ENCODE measurements around the gene DNAJC16. TPM values are rescaled to one million over a fixed set of nuclear protein-coding genes. Genes with fewer than 3 reads are reported as not detected.
"Not testable (repeated sequence)": the region's sequence is repeated elsewhere in the genome, so short reads cannot be mapped to it uniquely, and the experiment has no call there.

Gene DNAJC16
- total RNA-seq, result 10 to 100 TPM; 17.2 to 24.8 (median 19.7) TPM

DNA sequence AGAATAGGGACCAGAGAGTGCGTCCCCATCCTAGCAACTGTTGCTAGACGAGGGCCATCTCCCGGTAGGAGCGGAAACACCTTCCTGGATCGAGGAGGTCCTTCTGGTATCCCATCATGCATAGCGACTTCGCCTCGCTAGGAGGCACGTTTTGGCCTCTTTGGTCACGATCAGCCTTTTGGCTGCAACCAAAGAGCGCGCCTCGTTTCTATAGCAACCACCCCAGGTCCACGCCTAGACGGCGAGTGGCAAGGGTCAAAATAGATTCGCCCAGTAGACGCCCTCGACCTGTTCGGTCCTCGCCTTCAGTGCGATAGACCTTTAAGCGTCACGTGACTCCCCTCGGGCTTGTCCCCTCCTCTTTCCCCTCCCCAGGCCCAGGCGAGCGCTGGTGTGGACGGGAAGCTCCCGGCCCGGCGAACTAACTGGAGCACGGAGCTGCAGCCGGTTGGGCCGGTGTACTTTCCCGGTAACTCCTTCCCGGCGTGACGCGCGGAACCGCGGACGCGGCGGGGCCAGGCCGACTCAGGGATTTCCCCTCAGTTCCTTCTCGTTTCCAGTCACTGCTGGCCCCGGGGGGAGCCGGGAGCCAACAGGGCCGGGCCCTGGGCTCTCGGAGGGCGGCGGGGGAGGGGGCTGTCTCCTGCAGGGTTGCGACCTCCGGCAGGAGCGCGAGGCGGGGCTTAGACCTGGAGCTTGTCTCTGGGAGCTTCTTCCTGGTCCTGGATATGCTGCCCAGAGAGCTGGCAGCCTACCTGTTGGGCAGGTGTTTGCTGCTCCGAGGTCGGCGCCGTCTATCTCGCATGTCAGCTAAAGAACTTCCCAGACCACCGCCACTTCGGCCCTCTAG is at the start of gene DNAJC16:
Gene DNAJC16, plus strand, starts transcription at position 359 of the 850 bp plus-strand sequence. CDS start 2,258 bp downstream, outside the sequence.
- peak; percentile 74 for TF ChIP-seq EP300 (IDR thresholded peaks at IDR 0.05)
- TF ChIP-seq POLR2A (IDR thresholded peaks at IDR 0.05), result peak; percentile 29 to 58
- TF ChIP-seq POLR2AphosphoS5 (IDR thresholded peaks at IDR 0.05), result peak; percentile 54 to 98 (median 97)
- TF ChIP-seq, protein P1, sequence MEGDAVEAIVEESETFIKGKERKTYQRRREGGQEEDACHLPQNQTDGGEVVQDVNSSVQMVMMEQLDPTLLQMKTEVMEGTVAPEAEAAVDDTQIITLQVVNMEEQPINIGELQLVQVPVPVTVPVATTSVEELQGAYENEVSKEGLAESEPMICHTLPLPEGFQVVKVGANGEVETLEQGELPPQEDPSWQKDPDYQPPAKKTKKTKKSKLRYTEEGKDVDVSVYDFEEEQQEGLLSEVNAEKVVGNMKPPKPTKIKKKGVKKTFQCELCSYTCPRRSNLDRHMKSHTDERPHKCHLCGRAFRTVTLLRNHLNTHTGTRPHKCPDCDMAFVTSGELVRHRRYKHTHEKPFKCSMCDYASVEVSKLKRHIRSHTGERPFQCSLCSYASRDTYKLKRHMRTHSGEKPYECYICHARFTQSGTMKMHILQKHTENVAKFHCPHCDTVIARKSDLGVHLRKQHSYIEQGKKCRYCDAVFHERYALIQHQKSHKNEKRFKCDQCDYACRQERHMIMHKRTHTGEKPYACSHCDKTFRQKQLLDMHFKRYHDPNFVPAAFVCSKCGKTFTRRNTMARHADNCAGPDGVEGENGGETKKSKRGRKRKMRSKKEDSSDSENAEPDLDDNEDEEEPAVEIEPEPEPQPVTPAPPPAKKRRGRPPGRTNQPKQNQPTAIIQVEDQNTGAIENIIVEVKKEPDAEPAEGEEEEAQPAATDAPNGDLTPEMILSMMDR (IDR thresholded peaks at IDR 0.05), result peak in 1 of 2 donors; percentile 27
- peaks cover 30% of the 10 kb centered on the region for H3K4me1 ChIP-seq
- DNase-seq (ENCODE audit: low spot score in 2 of 2), result peak; percentile 99

DNA sequence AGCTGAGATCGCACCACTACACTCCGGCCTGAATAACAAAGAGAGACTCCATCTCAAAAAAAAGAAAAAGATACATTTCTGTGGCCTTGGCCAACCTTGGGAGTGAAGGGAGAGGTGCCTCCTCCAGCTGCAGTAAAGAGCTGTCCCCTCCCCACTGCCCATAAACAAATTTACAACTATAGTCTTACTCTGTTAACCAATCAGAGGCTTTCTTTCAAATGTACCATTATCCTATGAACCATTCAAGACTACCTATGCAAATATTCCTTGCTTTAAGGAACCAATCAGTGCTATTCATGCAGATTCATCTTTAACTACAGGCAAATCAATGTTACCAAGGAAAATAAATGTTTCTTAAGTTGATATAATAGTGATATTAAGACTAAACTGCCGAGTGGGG is 49.7 kb upstream of the DNAJC16 start:
- H3K27me3 ChIP-seq, result no peaks in the 10 kb centered on the region
- DNase-seq (ENCODE audit: low spot score in 2 of 2), result no peak
- H3K4me1 ChIP-seq, result no peaks in the 10 kb centered on the region
- TF ChIP-seq POLR2A (IDR thresholded peaks at IDR 0.05) (no peak), POLR2AphosphoS5 (IDR thresholded peaks at IDR 0.05) (no peak), EP300 (IDR thresholded peaks at IDR 0.05) (no peak)
- TF ChIP-seq, protein P1 (IDR thresholded peaks at IDR 0.05), result no peak
- no peaks in the 10 kb centered on the region for H3K9me3 ChIP-seq
- no peak overlapping the region for H3K4me3 ChIP-seq
- no peaks in the 10 kb centered on the region for H3K36me3 ChIP-seq
- WGBS, result 93% methylated on average over 3 of the region's 3 CpGs
- no peak overlapping the region for H3K27ac ChIP-seq

More for the DNA sequence above, at the start of gene DNAJC16:
- Histone ChIP-seq H3K27me3 (no peaks in the 10 kb centered on the region), H3K36me3 (no peaks in the 10 kb centered on the region), H3K4me3 (peak within 1 kb of the TSS; percentile 75), H3K27ac (peak within 1 kb of the TSS; percentile 94), H3K9me3 (no peaks in the 10 kb centered on the region)
- WGBS, result 0% methylated on average over 32 of the region's 65 CpGs

DNA sequence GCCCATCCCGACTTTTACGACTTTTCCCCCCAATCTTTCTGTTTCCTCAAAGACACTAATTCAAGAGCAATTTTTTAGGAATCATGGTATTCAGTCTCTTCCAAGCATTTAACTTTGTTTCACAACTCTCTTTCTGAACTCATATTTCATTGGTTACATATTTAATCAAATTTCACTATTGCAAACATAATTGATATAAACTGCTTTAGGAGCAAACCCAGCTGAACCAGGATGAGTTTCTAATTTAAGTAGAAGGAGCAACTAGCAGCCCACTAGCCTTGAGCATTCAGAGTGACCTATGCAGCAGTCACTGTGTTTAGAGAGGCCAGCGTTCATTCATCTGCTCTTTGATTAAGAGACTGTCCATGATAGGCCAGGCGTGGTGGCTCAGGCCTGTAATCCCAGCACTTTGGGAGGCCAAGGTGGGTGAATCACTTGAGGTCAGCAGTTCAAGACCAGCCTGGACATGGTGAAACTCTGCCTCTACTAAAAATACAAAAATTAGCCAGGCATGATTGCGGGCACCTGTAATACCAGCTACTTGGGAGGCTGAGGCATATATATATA is 48.9 kb upstream of the DNAJC16 start:
- no peaks in the 10 kb centered on the region for H3K9me3 ChIP-seq
- H3K27me3 ChIP-seq, result no peaks in the 10 kb centered on the region
- H3K27ac ChIP-seq, result no peak overlapping the region
- no peak for DNase-seq (ENCODE audit: low spot score in 2 of 2)
- TF ChIP-seq, protein P1 (IDR thresholded peaks at IDR 0.05), result no peak
- no peak for TF ChIP-seq POLR2A (IDR thresholded peaks at IDR 0.05)
- no peak for TF ChIP-seq POLR2AphosphoS5 (IDR thresholded peaks at IDR 0.05)
- no peak for TF ChIP-seq EP300 (IDR thresholded peaks at IDR 0.05)
- WGBS, result 92% methylated on average over 5 of the region's 5 CpGs
- no peaks in the 10 kb centered on the region for H3K36me3 ChIP-seq
- no peaks in the 10 kb centered on the region for H3K4me1 ChIP-seq
- no peak overlapping the region for H3K4me3 ChIP-seq

DNA sequence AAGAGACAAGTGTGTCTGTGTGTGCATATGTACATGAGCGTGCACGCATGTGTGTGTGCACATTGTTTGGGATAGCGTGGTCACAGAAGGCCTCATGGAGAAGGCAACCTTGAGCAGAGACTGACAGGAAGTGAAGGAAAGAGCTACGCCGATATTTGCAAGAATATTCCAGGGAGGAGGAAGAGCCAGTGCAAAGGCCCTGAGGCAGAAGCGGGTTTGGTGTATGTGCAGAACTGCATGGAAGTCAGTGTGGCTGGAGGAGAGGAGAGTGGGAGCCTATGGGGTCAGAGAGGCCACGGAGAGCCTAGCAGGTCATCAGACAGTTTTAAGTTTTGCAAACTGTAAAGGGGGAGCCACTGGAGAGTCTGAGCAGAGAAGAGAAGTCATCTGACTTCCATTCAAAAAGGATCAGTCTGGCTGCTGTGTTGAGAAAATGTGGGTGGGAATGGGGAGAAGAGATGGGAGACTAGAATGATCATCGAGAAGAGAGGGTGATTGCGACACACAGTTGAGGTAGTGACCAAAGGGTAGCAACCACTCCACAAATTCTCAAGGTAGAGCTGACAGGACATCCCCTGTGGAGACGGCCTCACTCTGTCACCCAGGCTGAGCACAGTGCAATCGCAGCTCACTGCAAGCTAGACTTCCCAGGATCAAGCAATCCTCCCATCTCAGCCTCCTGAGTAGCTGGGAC is 46.8 kb upstream of the DNAJC16 start:
- Histone ChIP-seq H3K27ac (no peak overlapping the region), H3K4me3 (no peak overlapping the region), H3K9me3 (no peaks in the 10 kb centered on the region), H3K4me1 (no peaks in the 10 kb centered on the region), H3K27me3 (no peaks in the 10 kb centered on the region), H3K36me3 (no peaks in the 10 kb centered on the region)
- TF ChIP-seq POLR2A (IDR thresholded peaks at IDR 0.05) (no peak), EP300 (IDR thresholded peaks at IDR 0.05) (no peak), POLR2AphosphoS5 (IDR thresholded peaks at IDR 0.05) (no peak)
- TF ChIP-seq, protein P1 (IDR thresholded peaks at IDR 0.05), result no peak
- 92% methylated on average over 11 of the region's 11 CpGs for WGBS
- no peak for DNase-seq (ENCODE audit: low spot score in 2 of 2)

DNA sequence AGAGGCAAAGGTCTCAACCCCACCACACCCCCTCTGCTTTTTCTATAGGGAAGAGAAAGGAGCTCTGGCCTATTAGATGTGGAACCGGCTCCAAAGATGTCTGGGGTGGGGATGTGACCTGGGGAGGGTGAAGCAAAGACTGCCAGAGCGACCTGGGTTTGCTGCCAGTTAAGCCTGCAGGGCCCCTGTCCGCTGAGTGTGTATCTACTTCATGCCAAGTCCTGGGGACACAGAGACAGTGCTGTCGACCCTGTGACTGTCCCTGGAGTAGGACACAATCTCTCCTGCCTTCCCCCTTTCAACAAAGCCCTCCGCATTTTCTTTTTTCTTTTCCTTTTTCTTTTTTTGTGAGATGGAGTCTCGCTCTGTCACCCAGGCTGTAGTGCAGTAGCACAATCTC is 44.2 kb upstream of the DNAJC16 start:
- not testable (repeated sequence) for H3K27ac ChIP-seq; DNase-seq (ENCODE audit: low spot score in 2 of 2); H3K27me3 ChIP-seq; H3K4me1 ChIP-seq; H3K4me3 ChIP-seq; H3K9me3 ChIP-seq; H3K36me3 ChIP-seq
- 87% methylated on average over 6 of the region's 6 CpGs for WGBS

DNA sequence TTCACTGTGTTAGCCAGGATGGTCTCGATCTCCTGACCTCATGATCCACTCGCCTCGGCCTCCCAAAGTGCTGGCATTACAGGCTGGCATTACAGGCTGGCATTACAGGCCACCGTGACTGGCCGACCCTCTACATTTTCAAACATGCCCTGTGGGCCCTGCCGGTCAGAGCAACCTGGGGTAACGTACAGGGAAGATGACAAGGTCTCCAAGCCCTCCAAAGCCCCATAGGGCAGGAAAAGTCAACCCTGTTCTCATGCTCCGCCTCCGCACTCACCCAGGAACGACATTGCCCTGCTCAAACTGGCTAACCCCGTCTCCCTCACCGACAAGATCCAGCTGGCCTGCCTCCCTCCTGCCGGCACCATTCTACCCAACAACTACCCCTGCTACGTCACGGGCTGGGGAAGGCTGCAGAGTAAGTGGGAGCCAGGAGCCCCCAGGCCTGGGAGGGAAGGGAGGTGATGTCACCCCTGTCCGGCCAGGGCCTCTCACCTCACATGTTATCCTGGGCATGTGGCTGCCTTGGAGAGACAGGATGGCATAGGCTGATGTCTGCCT is 43.6 kb upstream of the DNAJC16 start:
- 66% methylated on average over 16 of the region's 16 CpGs for WGBS
- not testable (repeated sequence) for H3K4me1 ChIP-seq, H3K4me3 ChIP-seq

More for the DNA sequence above, 43.6 kb upstream of the DNAJC16 start:
- not testable (repeated sequence) for H3K27me3 ChIP-seq; DNase-seq (ENCODE audit: low spot score in 2 of 2); H3K9me3 ChIP-seq; H3K36me3 ChIP-seq; H3K27ac ChIP-seq
